SK-N-SH (cell line): ENCODE data around the gene CCDC194. TPM values are rescaled to one million over a fixed set of nuclear protein-coding genes. Genes with fewer than 3 reads are reported as not detected.
A peak's percentile ranks its signal among the peaks of the same experiment; 100 is the strongest.

ENCODE experiments used
- CTCF ChIA-PET: fragments of 300-600, 350-600 bp; formaldehyde crosslinking; extraction: SDS; loops from one replicate; lab custom pipeline; 2021; lab: Yijun Ruan, JAX
- POLR2A ChIA-PET: fragments of 350-600 bp; sonication (Branson Sonifier 250); formaldehyde crosslinking; extraction: SDS; loops from one replicate; lab custom pipeline; 2020; ENCODE audit warnings: antibody characterized with exemption, inconsistent platforms; lab: Yijun Ruan, JAX
- DNase-seq: peaks from one replicate; pipeline ENCODE4 v3.0.0; 2012
- H2AFZ ChIP-seq: fragments of 200-600 bp; sonication (generic); 2 replicates; pipeline ENCODE4 v1.8.1; 2016; ENCODE audit warnings: antibody characterized with exemption, mild to moderate bottlenecking, low read depth
- H3F3A ChIP-seq: fragments of 200-600 bp; sonication (generic); replicated peaks from 2 replicates; pipeline ENCODE3; 2016; ENCODE audit warnings: antibody characterized with exemption, mild to moderate bottlenecking; ENCODE audit not compliant: insufficient read depth
- H3K27ac ChIP-seq, 2 experiments: fragments of 200-500 bp in 1 of 2; fragments of 200-600 bp in 1 of 2; sonication (Bioruptor generic) in 1 of 2; sonication (generic), shearing (Covaris generic) in 1 of 2; 2 replicates each; pipeline versions ENCODE4 v1.5.1 to v1.6.1; 2014 to 2016; ENCODE audit warnings: low read depth in 2 of 2, inconsistent platforms in 1 of 2, low read length in 1 of 2, mild to moderate bottlenecking in 1 of 2, mixed read lengths in 1 of 2
- H3K27me3 ChIP-seq: fragments of 200-600 bp; sonication (generic), shearing (Covaris generic); 2 replicates; pipeline ENCODE4 v1.6.1; 2016; ENCODE audit warnings: mixed run types; ENCODE audit not compliant: insufficient read depth
- H3K36me3 ChIP-seq, 2 experiments: fragments of 200-500 bp in 1 of 2; fragments of 200-600 bp in 1 of 2; sonication (Bioruptor generic) in 1 of 2; sonication (generic) in 1 of 2; replicated peaks in 1 of 2; 2 replicates each; pipeline versions ENCODE3 to v1.5.1; 2014 to 2016; ENCODE audit warnings: low read length in 1 of 2, mild to moderate bottlenecking in 1 of 2; ENCODE audit not compliant: insufficient read depth in 2 of 2, control insufficient read depth in 1 of 2
- H3K4me1 ChIP-seq, 2 experiments: fragments of 200-500 bp in 1 of 2; fragments of 200-600 bp in 1 of 2; sonication (Bioruptor generic) in 1 of 2; sonication (generic), shearing (Covaris generic) in 1 of 2; 2 replicates each; pipeline versions ENCODE4 v1.5.1 to v1.6.1; 2014 to 2016; ENCODE audit warnings: low read depth in 1 of 2, low read length in 1 of 2, mixed run types in 1 of 2; ENCODE audit not compliant: insufficient read depth in 2 of 2, control insufficient read depth in 1 of 2
- H3K4me2 ChIP-seq: fragments of 200-600 bp; sonication (generic), shearing (Covaris generic); 2 replicates; pipeline ENCODE4 v1.6.1; 2017; ENCODE audit warnings: mixed run types
- H3K4me3 ChIP-seq, 2 experiments: fragments of 200-500 bp in 1 of 2; fragments of 200-600 bp in 1 of 2; sonication (Bioruptor generic) in 1 of 2; sonication (generic), shearing (Covaris generic) in 1 of 2; 2 replicates each; pipeline versions ENCODE4 v1.5.1 to v1.8.1; 2014 to 2016; ENCODE audit warnings: low read depth in 2 of 2, inconsistent platforms in 1 of 2, low read length in 1 of 2, mild to moderate bottlenecking in 1 of 2, mixed read lengths in 1 of 2, moderate library complexity in 1 of 2
- H3K79me2 ChIP-seq: fragments of 200-600 bp; sonication (generic); 2 replicates; pipeline ENCODE4 v1.8.1; 2017; ENCODE audit warnings: mild to moderate bottlenecking; ENCODE audit not compliant: insufficient read depth
- H3K9ac ChIP-seq: fragments of 200-600 bp; sonication (generic); 2 replicates; pipeline ENCODE4 v1.6.1; 2017; ENCODE audit warnings: mixed run types
- H3K9me2 ChIP-seq: fragments of 200-600 bp; sonication (generic); 2 replicates; pipeline ENCODE4 v1.6.1; 2017; ENCODE audit warnings: mixed run types
- H3K9me3 ChIP-seq: fragments of 200-600 bp; sonication (generic); 2 replicates; pipeline ENCODE4 v1.6.1; 2017; ENCODE audit warnings: mixed run types, mild to moderate bottlenecking, moderate library complexity
- H4K20me1 ChIP-seq: fragments of 200-600 bp; sonication (generic); 2 replicates; pipeline ENCODE4 v1.6.1; 2017; ENCODE audit warnings: mild to moderate bottlenecking, mixed run types; ENCODE audit not compliant: insufficient read depth
- ELF1 ChIP-seq: IDR thresholded peaks from 2 replicates; pipeline ENCODE4 v1.4.0; 2012
- EP300 ChIP-seq, 2 experiments: IDR thresholded peaks; 2 replicates each; pipeline versions ENCODE4 v1.4.0 to v1.6.1; 2012; ENCODE audit warnings: borderline replicate concordance in 1 of 2, low read depth in 1 of 2, low read length in 1 of 2
- EZH2phosphoT487 ChIP-seq: fragments of 200-600 bp; sonication (generic); IDR thresholded peaks from 2 replicates; pipeline ENCODE4 v1.6.1; 2017; ENCODE audit warnings: low read depth, mixed run types, mild to moderate bottlenecking, antibody characterized with exemption, moderate library complexity, borderline replicate concordance
- FOSL2 ChIP-seq: IDR thresholded peaks from 2 replicates; pipeline ENCODE4 v1.4.0; 2012; ENCODE audit warnings: low read depth, mild to moderate bottlenecking, moderate library complexity, borderline replicate concordance
- FOXJ3 ChIP-seq: sonication (generic); formaldehyde crosslinking; IDR thresholded peaks from 2 replicates; pipeline ENCODE4 v1.5.1; 2020; ENCODE audit warnings: mild to moderate bottlenecking, missing genetic modification reagents
- GABPA ChIP-seq: IDR thresholded peaks from 2 replicates; pipeline ENCODE4 v1.4.0; 2012; ENCODE audit warnings: low read depth, mild to moderate bottlenecking
- GATA2 ChIP-seq: sonication (generic); formaldehyde crosslinking; IDR thresholded peaks from 2 replicates; pipeline ENCODE4 v1.5.0; 2020; ENCODE audit warnings: mild to moderate bottlenecking, missing genetic modification reagents
- JUND ChIP-seq: IDR thresholded peaks from 2 replicates; pipeline ENCODE4 v1.4.0; 2012
- MXI1 ChIP-seq: IDR thresholded peaks from 2 replicates; pipeline ENCODE4 v1.6.1; 2012; ENCODE audit warnings: mild to moderate bottlenecking, low read depth, low read length, improper control_type of control experiment
- NFIC ChIP-seq: IDR thresholded peaks from 2 replicates; pipeline ENCODE4 v1.4.0; 2012; ENCODE audit warnings: borderline replicate concordance
- POLR2AphosphoS5 ChIP-seq: IDR thresholded peaks from 2 replicates; pipeline ENCODE4 v1.6.1; 2012; ENCODE audit warnings: low read depth, low read length
- RAD21 ChIP-seq: IDR thresholded peaks from 2 replicates; pipeline ENCODE4 v1.6.1; 2012; ENCODE audit warnings: mild to moderate bottlenecking, low read length
- RCOR1 ChIP-seq: fragments of 150-350 bp; IDR thresholded peaks from 2 replicates; pipeline ENCODE4 v1.6.1; 2017; ENCODE audit warnings: antibody characterized with exemption, low read length
- RFX5 ChIP-seq: IDR thresholded peaks from 2 replicates; pipeline ENCODE4 v1.6.1; 2012; ENCODE audit warnings: mild to moderate bottlenecking, improper control_type of control experiment, low read length
- RXRA ChIP-seq: IDR thresholded peaks from 2 replicates; pipeline ENCODE4 v1.4.0; 2012; ENCODE audit warnings: low read depth, mild to moderate bottlenecking, borderline replicate concordance
- SMC3 ChIP-seq: IDR thresholded peaks from 2 replicates; pipeline ENCODE4 v1.6.1; 2012; ENCODE audit warnings: low read depth, low read length, improper control_type of control experiment
- TAF1 ChIP-seq: IDR thresholded peaks from 2 replicates; pipeline ENCODE4 v1.6.1; 2012; ENCODE audit warnings: low read depth, mild to moderate bottlenecking, low read length, moderate library complexity, borderline replicate concordance
- TEAD4 ChIP-seq: IDR thresholded peaks from 2 replicates; pipeline ENCODE4 v1.4.0; 2012; ENCODE audit warnings: mild to moderate bottlenecking, borderline replicate concordance; ENCODE audit not compliant: insufficient read depth
- WGBS: methylation state at CpG from one replicate; pipeline ENCODE4 v1.1.6; 2017; ENCODE audit warnings: low lambda C conversion rate; 5-methylcytosine and 5-hydroxymethylcytosine counted together
- polyA plus RNA-seq, 3 experiments: library from polyadenylated mRNA; depleted of rRNA; stranded (reverse); fragments of >200 nt; gene quantifications; 2 replicates each; pipeline ENCODE4 v1.2.3, GENCODE V29; 2012
- TF ChIP-seq, protein P1 (sequence below): IDR thresholded peaks from 2 replicates; pipeline ENCODE4 v1.4.0; 2012; ENCODE audit warnings: low read depth, borderline replicate concordance
- TF ChIP-seq, protein P2 (sequence below): IDR thresholded peaks from 2 replicates; pipeline ENCODE4 v1.4.0; 2012; ENCODE audit warnings: low read depth, borderline replicate concordance
- TF ChIP-seq, protein P3 (sequence below): fragments of 150-350 bp; IDR thresholded peaks from 2 replicates; pipeline ENCODE4 v1.6.1; 2017; ENCODE audit warnings: antibody characterized with exemption, low read length, low read depth, borderline replicate concordance
- TF ChIP-seq, protein P4 (sequence below): IDR thresholded peaks from 2 replicates; pipeline ENCODE4 v1.4.0; 2012; ENCODE audit warnings: low read depth
- TF ChIP-seq, protein P5 (sequence below): fragments of 200-600 bp; sonication (generic); IDR thresholded peaks from 2 replicates; pipeline ENCODE4 v1.6.1; 2017; ENCODE audit warnings: antibody characterized with exemption, mild to moderate bottlenecking, moderate library complexity

Gene CCDC194
- polyA plus RNA-seq, 1 of the 3 experiments (the other 2 are of a cell fraction): not detected

DNA sequence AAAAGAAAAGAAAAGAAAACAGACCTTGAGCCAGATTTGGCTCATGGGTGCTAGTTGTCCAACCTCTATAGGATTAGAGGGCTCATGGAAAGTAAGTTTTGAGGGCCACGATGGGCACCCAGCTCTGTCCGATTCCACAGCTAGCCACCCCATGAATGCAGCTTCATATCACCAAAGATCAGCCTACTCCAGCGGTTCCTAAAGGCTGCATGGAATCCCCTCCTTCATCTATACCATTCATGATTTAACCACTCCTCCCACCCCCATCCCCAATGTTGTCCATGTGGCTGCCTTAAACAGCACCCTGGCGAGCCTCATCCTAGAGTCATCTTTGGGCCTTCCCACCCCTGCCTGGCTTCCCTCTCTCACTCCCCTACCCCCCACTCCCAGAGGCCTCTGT, 27.9 kb upstream of the CCDC194 start (continued):
- TF ChIP-seq, protein P1, sequence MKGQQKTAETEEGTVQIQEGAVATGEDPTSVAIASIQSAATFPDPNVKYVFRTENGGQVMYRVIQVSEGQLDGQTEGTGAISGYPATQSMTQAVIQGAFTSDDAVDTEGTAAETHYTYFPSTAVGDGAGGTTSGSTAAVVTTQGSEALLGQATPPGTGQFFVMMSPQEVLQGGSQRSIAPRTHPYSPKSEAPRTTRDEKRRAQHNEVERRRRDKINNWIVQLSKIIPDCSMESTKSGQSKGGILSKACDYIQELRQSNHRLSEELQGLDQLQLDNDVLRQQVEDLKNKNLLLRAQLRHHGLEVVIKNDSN: no peak
- TF ChIP-seq GABPA (no peak), NFIC (no peak), EZH2phosphoT487 (no peak)
- TF ChIP-seq, protein P2, sequence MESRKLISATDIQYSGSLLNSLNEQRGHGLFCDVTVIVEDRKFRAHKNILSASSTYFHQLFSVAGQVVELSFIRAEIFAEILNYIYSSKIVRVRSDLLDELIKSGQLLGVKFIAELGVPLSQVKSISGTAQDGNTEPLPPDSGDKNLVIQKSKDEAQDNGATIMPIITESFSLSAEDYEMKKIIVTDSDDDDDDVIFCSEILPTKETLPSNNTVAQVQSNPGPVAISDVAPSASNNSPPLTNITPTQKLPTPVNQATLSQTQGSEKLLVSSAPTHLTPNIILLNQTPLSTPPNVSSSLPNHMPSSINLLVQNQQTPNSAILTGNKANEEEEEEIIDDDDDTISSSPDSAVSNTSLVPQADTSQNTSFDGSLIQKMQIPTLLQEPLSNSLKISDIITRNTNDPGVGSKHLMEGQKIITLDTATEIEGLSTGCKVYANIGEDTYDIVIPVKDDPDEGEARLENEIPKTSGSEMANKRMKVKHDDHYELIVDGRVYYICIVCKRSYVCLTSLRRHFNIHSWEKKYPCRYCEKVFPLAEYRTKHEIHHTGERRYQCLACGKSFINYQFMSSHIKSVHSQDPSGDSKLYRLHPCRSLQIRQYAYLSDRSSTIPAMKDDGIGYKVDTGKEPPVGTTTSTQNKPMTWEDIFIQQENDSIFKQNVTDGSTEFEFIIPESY: no peak

DNA sequence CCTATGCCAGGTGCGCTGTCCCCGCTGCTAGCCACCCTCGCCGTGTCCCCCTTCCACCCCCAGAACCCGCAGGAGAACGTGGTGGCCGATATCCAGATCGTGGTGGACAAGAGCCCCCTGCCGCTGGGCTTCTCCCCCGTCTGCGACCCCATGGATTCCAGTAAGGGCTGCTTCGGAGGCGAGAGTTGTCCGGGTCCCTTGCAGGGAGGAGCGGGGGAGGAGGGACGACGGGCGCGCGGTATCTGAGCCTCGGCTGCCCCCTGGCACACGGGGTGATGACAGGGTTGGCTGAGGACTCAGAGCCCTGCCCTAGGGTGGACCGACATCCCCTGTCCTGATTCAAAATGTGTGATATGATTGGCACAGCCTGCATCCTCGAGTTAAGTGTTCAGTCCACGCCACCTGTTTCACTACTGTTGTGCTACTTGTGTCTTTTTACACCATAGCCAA, 26.5 kb upstream of the CCDC194 start:
- CTCF ChIA-PET: interaction anchor here (1.3 to 2.9 kb wide), 3 partner anchors 8 to 45 kb away, joined by 6 to 11 read pairs (median 6); no protein-coding TSS in a partner anchor
- peak; percentile 85 for DNase-seq
- H3K27me3 ChIP-seq: no peaks in the 10 kb centered on the region

More for the DNA sequence above, 26.5 kb upstream of the CCDC194 start:
- Histone ChIP-seq H3K4me2 (peak overlapping the region; percentile 89), H3K4me3 (peak overlapping the region; percentile 75 to 78), H3K9me2 (no peaks in the 10 kb centered on the region), H3K79me2 (no peaks in the 10 kb centered on the region), H4K20me1 (no peaks in the 10 kb centered on the region), H3K4me1 (peaks cover 0 to 8% of the 10 kb centered on the region in 2 experiments; a peak in 1 of 4 replicates), H3K9ac (peak overlapping the region; percentile 63), H3K9me3 (no peaks in the 10 kb centered on the region), H3F3A (peaks cover 7% of the 10 kb centered on the region)
- POLR2A ChIA-PET: no interaction called here
- WGBS: 16% methylated on average over 5 of the region's 25 CpGs
- TF ChIP-seq GABPA (no peak), EZH2phosphoT487 (no peak), RFX5 (no peak), FOXJ3 (CRISPR knock-in tag) (no peak), MXI1 (no peak), TAF1 (no peak), NFIC (no peak), EP300 (IDR thresholded peaks at IDR 0.05; ENCODE audit: borderline replicate concordance in 1 of 2, low read depth in 1 of 2, low read length in 1 of 2) (no peak), RAD21 (peak; percentile 50), ELF1 (no peak), GATA2 (CRISPR knock-in tag) (no peak), RXRA (no peak), JUND (no peak), POLR2AphosphoS5 (no peak), FOSL2 (no peak), TEAD4 (no peak), SMC3 (peak; percentile 41; the same call in 1 of the 2 replicates), RCOR1 (no peak)
- TF ChIP-seq, protein P3, sequence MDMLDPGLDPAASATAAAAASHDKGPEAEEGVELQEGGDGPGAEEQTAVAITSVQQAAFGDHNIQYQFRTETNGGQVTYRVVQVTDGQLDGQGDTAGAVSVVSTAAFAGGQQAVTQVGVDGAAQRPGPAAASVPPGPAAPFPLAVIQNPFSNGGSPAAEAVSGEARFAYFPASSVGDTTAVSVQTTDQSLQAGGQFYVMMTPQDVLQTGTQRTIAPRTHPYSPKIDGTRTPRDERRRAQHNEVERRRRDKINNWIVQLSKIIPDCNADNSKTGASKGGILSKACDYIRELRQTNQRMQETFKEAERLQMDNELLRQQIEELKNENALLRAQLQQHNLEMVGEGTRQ: no peak
- TF ChIP-seq, protein P4, sequence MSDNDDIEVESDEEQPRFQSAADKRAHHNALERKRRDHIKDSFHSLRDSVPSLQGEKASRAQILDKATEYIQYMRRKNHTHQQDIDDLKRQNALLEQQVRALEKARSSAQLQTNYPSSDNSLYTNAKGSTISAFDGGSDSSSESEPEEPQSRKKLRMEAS: 0 out of 2 replicates have a peak, but pooled peaks have one; percentile 23
- TF ChIP-seq, protein P2: no peak
- TF ChIP-seq, protein P5, sequence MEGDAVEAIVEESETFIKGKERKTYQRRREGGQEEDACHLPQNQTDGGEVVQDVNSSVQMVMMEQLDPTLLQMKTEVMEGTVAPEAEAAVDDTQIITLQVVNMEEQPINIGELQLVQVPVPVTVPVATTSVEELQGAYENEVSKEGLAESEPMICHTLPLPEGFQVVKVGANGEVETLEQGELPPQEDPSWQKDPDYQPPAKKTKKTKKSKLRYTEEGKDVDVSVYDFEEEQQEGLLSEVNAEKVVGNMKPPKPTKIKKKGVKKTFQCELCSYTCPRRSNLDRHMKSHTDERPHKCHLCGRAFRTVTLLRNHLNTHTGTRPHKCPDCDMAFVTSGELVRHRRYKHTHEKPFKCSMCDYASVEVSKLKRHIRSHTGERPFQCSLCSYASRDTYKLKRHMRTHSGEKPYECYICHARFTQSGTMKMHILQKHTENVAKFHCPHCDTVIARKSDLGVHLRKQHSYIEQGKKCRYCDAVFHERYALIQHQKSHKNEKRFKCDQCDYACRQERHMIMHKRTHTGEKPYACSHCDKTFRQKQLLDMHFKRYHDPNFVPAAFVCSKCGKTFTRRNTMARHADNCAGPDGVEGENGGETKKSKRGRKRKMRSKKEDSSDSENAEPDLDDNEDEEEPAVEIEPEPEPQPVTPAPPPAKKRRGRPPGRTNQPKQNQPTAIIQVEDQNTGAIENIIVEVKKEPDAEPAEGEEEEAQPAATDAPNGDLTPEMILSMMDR: 0 out of 2 replicates have a peak, but pooled peaks have one; percentile 21
- TF ChIP-seq, all 33 proteins: peak for 4
- Histone ChIP-seq H2AFZ (peak overlapping the region; percentile 97), H3K36me3 (peaks cover 3 to 7% of the 10 kb centered on the region in 2 experiments), H3K27ac (peak overlapping the region; percentile 15 to 60; a peak in 3 of 4 replicates)
